GM18867 (cell line): ENCODE results near the gene ACSL4.

Source experiments
- ATAC-seq: cut with Tn5 transposase; IDR thresholded peaks from one replicate; pipeline ENCODE4 v1.9.1; 2021; ENCODE audit warnings: mild to moderate bottlenecking, moderate library complexity; ENCODE audit not compliant: unreplicated experiment

Gene ACSL4

DNA sequence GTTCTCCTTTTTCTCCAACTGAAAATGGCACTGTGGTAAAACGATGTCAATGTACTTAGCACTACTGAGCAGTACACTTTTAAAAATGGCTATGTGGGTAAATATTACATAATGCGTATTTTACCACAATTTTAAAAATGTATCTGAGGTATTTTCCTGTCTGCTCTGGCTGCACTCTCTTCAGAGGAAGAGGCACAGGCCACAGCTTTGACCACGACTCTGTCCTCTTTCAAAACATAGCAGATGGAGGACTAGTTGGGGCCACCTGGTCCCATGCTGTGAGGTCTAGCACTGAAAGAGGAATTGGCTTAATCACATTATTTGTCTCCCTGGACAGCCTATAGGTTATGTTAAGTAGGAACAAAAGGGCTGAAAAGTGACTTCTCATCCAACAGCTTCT lies 113.3 kb downstream of the ACSL4 start:
- ATAC-seq: no peak

DNA sequence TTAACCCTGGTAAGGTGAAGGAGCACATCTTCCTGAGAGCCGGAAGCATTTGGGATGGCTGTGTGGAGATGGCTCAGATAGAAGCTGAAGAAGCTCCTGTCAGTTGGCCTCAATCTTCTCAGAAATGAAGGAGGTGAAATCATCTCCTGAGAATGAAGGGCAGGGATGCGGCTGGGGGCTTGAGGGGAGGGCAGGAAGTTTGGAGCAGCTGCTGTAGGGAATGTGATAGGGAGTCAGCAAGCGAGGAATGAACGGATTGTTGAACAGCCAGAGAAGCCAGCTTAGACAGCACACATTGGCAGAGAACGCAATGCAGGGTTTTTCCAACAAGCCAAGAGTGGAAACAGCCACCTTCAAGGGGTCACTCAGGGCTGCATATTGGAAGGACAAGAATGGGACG lies 118.1 kb downstream of the ACSL4 start:
- no peak for ATAC-seq

DNA sequence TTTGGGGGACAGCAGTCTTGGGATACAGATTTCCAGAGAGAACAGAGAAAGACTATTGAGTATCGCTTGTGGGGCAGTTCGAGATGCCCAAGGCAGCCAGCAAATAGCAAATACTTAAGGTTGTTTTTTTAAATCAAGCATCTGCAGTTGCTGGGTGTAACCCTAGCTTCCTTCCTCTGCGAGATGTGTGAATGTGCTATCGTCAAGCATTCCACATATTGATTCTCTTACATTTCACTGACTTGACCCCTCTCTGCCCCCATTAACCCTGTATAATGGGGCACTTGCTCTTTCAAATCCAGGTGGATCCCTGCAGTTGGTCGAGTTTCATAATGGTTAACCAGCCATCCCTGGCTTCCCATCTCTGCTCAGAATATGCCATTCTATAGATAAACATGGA lies 131.6 kb downstream of the ACSL4 start:
- no peak for ATAC-seq

DNA sequence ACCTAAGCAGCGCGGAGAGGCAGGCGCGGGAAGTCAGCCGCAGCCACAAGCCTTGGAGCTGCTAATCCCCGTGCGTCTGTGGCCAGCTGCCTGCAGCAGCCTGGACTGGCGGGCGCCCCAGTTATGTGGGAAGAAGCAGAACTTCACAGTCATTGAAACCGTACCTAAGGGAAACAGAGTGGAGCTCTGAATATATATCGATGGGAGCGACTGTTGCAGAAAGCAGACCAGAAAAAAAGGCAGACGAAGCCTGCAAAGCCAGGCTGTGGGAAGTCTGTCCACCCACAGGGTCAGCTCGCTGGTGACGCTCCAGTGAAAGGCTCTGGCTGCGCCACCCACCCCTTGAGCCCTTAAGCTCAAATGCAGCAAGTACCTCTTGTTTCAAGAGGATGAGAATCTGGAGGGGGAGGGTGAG lies 132.8 kb downstream of the ACSL4 start:
- no peak for ATAC-seq

DNA sequence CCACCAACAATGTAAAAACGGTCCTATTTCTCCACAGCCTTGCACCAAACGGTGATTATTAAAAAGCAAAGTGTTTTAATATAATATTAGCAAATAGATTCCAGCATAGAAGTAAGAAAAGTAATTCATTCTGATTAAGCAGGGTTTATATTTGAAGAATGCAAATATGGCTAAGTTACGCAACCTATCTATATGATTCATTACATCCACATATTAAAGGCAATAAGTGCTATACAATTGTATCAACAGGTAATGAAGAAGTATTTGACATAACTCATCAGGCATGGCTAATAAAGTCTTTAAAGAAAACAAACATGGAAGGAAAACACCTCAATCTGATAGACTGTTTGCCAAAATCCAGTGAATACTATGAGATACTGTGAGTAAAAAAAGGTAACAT lies 137.0 kb downstream of the ACSL4 start:
- no peak for ATAC-seq
